Measurements from ENCODE around the gene MORN2.

MORN2 gene

GRCh38 chr2:38836791-38837190 lies 39.0 kb upstream of the MORN2 start:
- no peak for DNase-seq (ENCODE audit: extremely low read depth, low read depth)
- H3K4me3 ChIP-seq (replicated peaks; ENCODE audit: low read depth, low read length): no peak overlapping the region
- TF ChIP-seq, protein P1, sequence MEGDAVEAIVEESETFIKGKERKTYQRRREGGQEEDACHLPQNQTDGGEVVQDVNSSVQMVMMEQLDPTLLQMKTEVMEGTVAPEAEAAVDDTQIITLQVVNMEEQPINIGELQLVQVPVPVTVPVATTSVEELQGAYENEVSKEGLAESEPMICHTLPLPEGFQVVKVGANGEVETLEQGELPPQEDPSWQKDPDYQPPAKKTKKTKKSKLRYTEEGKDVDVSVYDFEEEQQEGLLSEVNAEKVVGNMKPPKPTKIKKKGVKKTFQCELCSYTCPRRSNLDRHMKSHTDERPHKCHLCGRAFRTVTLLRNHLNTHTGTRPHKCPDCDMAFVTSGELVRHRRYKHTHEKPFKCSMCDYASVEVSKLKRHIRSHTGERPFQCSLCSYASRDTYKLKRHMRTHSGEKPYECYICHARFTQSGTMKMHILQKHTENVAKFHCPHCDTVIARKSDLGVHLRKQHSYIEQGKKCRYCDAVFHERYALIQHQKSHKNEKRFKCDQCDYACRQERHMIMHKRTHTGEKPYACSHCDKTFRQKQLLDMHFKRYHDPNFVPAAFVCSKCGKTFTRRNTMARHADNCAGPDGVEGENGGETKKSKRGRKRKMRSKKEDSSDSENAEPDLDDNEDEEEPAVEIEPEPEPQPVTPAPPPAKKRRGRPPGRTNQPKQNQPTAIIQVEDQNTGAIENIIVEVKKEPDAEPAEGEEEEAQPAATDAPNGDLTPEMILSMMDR (IDR thresholded peaks at IDR 0.05; ENCODE audit: low read depth, low read length, missing control alignments): no peak

GRCh38 chr2:38850045-38850444 lies 25.7 kb upstream of the MORN2 start:
- no peak overlapping the region for H3K4me3 ChIP-seq (replicated peaks; ENCODE audit: low read depth, low read length)
- no peak for DNase-seq (ENCODE audit: extremely low read depth, low read depth)
- TF ChIP-seq, protein P1 (IDR thresholded peaks at IDR 0.05; ENCODE audit: low read depth, low read length, missing control alignments): no peak

- TF ChIP-seq, protein P1 (IDR thresholded peaks at IDR 0.05; ENCODE audit: low read depth, low read length, missing control alignments): no peak
- DNase-seq (ENCODE audit: extremely low read depth, low read depth): no peak
- H3K4me3 ChIP-seq (replicated peaks; ENCODE audit: low read depth, low read length): no peak overlapping the region
These were observed 19.6 kb upstream of the MORN2 start for GRCh38 chr2:38856165-38856564.

GRCh38 chr2:38862476-38862875 lies 13.3 kb upstream of the MORN2 start:
- TF ChIP-seq, protein P1 (IDR thresholded peaks at IDR 0.05; ENCODE audit: low read depth, low read length, missing control alignments): no peak
- no peak for DNase-seq (ENCODE audit: extremely low read depth, low read depth)
- no peak overlapping the region for H3K4me3 ChIP-seq (replicated peaks; ENCODE audit: low read depth, low read length)

GRCh38 chr2:38863061-38863695 lies 12.6 kb upstream of the MORN2 start:
- DNase-seq (ENCODE audit: extremely low read depth, low read depth): no peak
- TF ChIP-seq, protein P1 (IDR thresholded peaks at IDR 0.05; ENCODE audit: low read depth, low read length, missing control alignments): no peak

GRCh38 chr2:38866773-38867443 lies 8.9 kb upstream of the MORN2 start:
- DNase-seq (ENCODE audit: extremely low read depth, low read depth): no peak
- H3K4me3 ChIP-seq (replicated peaks; ENCODE audit: low read depth, low read length): no peak overlapping the region
- TF ChIP-seq, protein P1 (IDR thresholded peaks at IDR 0.05; ENCODE audit: low read depth, low read length, missing control alignments): no peak

More at GRCh38 chr2:38863061-38863695, 12.6 kb upstream of the MORN2 start:
- H3K4me3 ChIP-seq (replicated peaks; ENCODE audit: low read depth, low read length): no peak overlapping the region

Measured in HFF-Myc (cell line).